HG03135 (cell line): ENCODE data around the gene SLC52A1.
"Not testable (repeated sequence)": the region's sequence is repeated elsewhere in the genome, so short reads cannot be mapped to it uniquely, and the experiment has no call there.

Experiments used
- ATAC-seq: cut with Tn5 transposase; IDR thresholded peaks from one replicate; pipeline ENCODE4 v1.9.1; 2021; ENCODE audit warnings: mild to moderate bottlenecking, moderate library complexity; ENCODE audit not compliant: unreplicated experiment

Gene SLC52A1

GRCh38 chr17:5031365-5032082 is 3.7 kb downstream of the SLC52A1 start:
- peak; percentile 70 for ATAC-seq

DNA sequence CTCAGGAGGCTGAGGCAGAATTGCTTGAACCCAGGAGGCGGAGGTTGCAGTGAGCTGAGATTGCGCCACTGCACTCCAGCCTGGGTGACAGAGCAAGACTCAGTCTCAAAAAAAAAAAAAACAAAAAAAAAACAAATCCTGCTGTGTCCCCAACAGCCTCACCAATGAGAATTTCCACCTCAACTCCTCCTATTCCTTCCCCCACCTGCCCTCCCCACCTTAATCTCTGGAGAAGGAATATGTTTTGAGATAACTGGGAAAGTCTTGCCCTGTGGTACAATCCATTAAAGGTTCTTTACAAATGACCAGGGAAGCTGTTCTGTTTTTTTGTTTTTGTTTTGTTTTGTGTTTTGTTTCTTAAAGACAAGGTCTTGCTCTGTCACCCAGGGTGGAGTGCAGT is 5.1 kb downstream of the SLC52A1 start:
- not testable (repeated sequence) for ATAC-seq

- no peak for ATAC-seq
These were observed 7.3 kb downstream of the SLC52A1 start for GRCh38 chr17:5027916-5028315.

DNA sequence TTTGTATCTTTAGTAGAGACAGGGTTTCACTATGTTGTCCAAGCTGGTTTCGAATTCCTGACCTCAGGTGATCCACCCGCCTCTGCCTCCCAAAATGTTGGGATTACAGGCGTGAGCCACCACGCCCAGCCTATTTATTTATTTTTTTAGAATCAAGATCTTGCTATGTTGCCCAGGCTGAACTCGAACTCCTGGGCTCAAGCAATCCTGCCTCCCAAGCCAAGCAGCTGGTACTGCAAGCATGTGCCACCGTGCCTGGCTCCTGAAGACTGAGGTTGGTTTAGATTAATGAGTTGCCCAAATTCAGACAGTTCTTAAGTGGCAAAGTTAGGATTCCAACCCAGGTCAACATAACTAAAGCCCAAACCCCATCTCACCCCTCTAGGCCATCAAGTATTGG is 7.9 kb downstream of the SLC52A1 start:
- no peak for ATAC-seq

DNA sequence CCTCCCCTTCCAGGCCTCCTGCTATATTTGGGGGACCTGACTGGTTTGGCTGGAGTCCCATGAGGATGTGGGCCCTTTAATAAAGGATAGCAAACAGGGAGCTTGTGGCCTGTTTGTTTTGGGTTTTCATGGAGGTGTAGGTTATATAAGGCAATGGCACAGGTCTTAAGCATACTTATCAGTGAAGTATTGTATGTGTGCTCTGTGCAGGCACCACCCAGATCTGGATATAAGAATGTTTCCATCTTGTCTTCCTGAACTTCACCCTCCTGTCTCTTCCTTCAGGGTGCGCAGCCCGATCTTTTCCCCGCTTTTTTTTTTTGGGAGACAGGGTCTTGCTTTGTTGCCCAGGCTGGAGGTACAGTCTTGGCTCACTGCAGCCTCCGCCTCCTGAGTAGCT is 10.6 kb downstream of the SLC52A1 start:
- no peak for ATAC-seq

DNA sequence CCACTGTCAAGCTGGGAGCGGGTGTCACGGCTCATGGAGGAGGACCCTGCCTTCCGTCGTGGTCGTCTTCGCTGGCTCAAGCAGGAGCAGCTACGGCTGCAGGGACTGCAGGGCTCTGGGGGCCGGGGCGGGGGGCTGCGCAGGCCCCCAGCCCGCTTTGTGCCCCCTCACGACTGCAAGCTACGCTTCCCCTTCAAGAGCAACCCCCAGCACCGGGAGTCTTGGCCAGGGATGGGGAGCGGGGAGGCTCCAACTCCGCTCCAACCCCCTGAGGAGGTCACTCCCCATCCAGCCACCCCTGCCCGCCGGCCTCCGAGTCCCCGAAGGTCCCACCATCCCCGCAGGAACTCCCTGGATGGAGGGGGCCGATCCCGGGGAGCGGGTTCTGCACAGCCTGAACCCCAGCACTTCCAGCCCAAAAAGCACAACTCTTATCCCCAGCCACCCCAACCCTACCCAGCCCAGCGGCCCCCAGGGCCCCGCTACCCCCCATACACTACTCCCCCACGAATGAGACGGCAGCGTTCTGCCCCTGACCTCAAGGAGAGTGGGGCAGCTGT is 11.6 kb downstream of the SLC52A1 start:
- ATAC-seq: no peak

DNA sequence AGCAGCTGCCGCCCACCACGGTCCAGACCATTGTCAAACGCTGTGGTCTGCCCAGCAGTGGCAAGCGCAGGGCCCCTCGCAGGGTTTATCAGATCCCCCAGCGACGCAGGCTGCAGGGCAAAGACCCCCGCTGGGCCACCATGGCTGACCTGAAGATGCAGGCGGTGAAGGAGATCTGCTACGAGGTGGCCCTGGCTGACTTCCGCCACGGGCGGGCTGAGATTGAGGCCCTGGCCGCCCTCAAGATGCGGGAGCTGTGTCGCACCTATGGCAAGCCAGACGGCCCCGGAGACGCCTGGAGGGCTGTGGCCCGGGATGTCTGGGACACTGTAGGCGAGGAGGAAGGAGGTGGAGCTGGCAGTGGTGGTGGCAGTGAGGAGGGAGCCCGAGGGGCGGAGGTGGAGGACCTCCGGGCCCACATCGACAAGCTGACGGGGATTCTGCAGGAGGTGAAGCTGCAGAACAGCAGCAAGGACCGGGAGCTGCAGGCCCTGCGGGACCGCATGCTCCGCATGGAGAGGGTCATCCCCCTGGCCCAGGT is 13.0 kb downstream of the SLC52A1 start:
- ATAC-seq: no peak

DNA sequence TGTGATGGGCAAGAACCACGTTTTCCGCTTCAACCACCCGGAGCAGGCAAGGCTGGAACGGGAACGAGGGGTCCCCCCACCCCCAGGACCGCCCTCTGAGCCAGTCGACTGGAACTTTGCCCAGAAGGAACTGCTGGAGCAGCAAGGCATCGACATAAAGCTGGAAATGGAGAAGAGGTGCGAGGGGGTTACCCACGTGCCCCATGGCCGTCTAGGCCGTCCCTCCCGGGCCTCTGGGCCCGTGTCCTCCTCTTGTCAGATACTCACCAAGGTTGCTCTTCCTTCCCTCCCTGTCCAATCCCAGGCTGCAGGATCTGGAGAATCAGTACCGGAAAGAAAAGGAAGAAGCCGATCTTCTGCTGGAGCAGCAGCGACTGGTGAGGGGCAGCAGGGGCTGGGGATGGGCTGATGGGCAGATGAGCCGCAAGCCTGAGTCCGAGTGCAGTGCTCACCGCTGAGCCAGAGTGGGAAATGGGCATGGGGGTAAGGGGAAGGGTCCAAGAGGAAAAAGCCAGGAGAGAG is 14.7 kb downstream of the SLC52A1 start:
- no peak for ATAC-seq

DNA sequence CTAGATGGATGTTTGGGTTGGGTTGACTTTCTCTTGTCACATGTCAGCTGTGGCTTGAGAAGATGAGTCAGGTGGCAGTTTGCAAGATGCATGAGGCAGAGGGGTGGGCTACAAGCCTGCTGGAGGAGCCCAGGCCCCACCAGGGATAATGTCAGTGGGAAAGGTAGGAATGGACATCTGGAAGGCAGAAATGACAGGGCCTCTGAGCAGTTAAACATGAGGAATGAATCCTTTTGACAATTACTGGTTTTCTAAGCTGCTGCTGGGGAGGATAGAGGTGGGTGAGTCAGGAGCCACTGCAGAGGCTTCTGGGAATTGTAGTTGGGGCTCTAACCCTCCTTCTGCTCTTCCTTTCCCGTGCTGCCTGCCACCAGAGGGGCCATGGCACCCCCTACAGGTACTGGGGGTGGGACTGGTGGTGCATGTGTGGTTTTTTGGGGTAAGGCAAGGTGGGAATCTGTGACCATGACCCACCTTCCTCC is 15.7 kb downstream of the SLC52A1 start:
- no peak for ATAC-seq

- no peak for ATAC-seq
These were observed 20.9 kb downstream of the SLC52A1 start for GRCh38 chr17:5014357-5014756.

GRCh38 chr17:5011928-5012327 is 23.3 kb downstream of the SLC52A1 start:
- no peak for ATAC-seq

DNA sequence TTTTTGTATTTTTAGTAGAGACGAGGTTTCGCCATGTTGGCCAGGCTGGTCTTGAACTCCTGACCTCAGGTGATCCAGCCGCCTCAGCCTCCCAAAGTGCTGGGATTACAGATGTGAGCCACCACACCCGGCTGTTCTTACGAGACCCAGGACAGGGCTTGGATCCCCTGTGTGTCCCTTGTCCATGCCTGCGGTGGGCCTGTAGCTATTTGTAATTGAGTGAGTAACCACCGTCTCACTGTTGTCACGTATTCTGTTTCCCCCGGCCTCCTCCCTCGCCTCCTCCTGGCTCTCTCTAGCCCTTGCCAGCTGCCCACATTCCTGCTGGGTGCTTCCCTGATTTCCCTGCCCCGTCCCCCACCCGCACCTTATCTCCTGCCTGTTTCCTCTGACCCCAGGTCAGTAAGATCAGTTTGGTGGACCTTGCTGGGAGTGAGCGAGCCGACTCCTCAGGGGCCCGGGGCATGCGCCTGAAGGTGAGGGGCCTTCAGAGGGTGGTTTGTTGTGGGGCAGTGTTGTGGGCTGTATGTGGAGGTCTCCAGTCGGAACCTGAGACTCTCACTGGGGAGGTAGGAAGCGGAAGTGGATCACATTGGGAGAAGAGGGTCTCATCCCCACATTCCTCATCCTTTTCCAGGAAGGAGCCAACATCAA is 31.9 kb downstream of the SLC52A1 start:
- no peak for ATAC-seq

- no peak for ATAC-seq
These were observed 33.0 kb downstream of the SLC52A1 start for GRCh38 chr17:5002121-5002788.

DNA sequence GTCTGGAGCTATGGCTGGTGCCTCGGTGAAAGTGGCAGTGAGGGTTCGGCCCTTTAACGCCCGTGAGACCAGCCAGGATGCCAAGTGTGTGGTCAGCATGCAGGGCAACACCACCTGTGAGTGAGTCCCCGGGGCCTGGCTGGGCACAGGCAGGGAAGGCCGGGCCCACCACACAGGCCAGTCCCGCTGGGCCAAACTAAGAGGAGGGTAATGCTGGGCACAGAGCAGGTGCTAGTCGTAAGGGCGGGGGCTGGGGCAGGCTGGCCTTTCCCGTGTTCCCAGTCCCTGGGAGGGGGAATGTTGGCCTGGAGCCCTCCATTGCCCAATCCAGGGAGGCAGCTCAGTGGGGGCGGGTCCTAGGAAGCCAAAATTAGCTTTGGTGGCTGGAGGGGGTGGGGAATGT is 35.0 kb downstream of the SLC52A1 start:
- ATAC-seq: no peak

GRCh38 chr17:4999430-5000093 is 35.7 kb downstream of the SLC52A1 start:
- ATAC-seq: no peak

DNA sequence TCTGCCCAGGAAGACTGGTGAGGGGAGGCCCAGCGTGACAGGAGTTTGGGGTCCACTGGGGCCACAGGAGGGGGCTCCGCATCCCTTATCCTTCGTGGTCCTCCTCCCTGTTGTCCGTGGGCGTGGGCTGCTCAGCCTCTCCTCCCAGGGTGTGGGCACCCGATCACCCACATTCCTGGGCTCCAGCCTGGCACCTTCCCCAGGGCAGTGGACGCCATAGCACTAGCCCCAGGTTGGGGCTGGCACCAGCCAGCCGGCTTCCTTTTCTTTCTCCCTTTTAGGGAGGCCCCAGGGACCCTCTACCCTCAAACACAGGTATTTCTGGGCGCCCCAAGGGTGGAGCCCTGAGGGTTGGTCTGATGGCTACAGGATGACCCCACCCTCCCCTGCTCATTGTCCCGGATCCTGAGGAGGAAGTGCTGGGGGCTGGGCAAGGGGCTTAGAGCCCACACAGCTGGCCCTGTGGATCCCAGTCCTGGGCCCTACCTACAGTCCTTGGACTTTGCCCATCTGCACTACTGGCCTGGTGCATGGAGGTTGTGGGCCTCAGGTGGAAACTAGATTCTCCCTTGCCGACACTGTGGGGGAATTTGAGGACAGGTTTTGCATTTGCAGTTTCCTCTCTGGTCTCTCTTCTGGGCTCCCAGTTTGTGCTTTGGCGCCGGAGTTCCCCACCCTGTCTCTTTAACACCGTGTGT is 36.3 kb downstream of the SLC52A1 start:
- ATAC-seq: no peak

DNA sequence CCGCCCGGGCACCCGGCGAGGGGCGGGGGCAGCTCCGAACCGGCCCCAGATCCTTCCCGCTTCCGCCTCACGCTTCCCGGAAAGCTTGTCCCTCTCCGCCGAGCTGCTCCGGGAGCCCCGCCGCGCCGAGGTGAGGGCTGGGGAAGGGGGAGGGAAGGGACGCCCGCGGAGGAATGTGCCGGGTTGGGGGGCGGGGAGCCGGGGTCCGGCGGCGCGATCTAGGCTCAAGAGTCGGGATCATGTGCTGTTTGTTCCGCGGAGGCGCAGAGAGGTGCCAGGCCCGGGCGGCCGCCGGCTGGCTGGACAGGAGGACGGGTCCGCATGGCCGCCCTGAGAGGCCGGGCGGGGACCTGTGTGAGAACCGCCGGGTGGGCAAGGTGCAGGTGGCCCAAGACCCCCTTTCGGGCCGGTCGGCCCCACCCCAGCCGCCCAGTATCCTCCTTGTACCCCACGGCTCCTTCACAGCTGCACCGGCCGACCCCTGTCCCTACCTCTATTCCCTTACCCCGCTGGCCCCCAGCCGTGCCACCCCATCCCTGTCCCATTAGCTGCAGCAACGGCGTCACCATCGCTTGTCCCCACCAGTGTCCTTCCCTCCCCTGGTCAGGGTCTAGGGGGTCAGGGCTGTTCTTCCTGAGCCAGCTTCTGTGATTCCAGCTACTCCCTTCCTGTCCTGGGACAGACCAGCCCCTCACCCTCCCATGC is 37.0 kb downstream of the SLC52A1 start:
- peak; percentile 10 for ATAC-seq

GRCh38 chr17:4997302-4998026 is 37.8 kb downstream of the SLC52A1 start, which contains the start of the genes INCA1 and KIF1C:
TSS of gene INCA1 (minus strand) at chr17:4997522. CDS start at chr17:4994437, 3,085 bp downstream.
TSS of gene KIF1C (plus strand) at chr17:4997950. CDS start at chr17:5000247, 2,297 bp downstream.
- ATAC-seq: peak; percentile 77
